Panc1 (cell line): ENCODE results near the gene ZFAND2B.

Experiments
- CTCF ChIP-seq: fragments of 450-650 bp; IDR thresholded peaks from 2 replicates; pipeline ENCODE4 v1.5.1; 2017; ENCODE audit warnings: mild to moderate bottlenecking
- POLR2AphosphoS5 ChIP-seq: IDR thresholded peaks from 2 replicates; pipeline ENCODE4 v1.6.1; 2012; ENCODE audit warnings: mild to moderate bottlenecking, low read depth, low read length, moderate library complexity

GRCh38 chr2:219199470-219200211 is 6.9 kb upstream of the ZFAND2B start:
- no peak for TF ChIP-seq POLR2AphosphoS5
- no peak for TF ChIP-seq CTCF
